GM19467 (cell line): ENCODE results near the gene HEXA.

Experiments
- ATAC-seq: cut with Tn5 transposase; IDR thresholded peaks from one replicate; pipeline ENCODE4 v1.9.1; 2021; ENCODE audit warnings: mild to moderate bottlenecking, moderate library complexity; ENCODE audit not compliant: unreplicated experiment

Gene HEXA

DNA sequence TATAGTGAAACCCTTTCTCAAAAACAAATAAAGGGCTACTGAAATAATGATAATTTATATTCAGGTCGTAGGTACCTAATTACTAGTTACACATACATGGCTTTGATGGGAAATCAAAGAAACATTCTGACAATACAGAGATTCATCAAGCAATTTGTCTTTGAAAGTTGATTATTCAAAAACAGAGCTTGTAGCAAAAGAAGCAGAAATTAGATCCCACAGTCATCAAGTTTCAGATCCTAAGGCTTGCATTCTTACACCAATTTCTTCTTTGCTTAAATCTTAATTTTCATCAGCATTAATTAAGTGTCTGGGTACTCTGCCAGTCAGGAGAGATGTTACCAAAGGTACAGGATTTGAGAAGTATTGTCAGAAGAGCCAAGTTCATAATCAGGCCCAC lies 1.5 kb upstream of the HEXA start:
- no peak for ATAC-seq

DNA sequence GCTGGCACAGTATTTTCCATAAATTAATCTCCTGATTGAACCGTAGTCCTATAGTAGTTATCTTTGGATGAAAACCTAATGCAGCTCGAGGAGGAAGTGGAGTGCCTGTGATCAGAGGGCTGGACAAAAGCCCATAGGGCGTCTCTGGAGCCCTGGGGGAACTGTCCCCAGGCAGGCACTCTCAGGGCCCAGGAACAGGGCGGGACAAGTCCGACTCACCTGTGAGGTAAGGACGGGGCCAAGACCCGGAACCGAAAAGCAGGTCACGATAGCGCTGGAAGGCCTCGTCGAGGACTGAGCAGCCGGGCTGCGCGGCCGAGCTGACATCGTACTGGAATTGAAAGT lies 341 bp downstream of the HEXA start:
- ATAC-seq = peak; percentile 30

DNA sequence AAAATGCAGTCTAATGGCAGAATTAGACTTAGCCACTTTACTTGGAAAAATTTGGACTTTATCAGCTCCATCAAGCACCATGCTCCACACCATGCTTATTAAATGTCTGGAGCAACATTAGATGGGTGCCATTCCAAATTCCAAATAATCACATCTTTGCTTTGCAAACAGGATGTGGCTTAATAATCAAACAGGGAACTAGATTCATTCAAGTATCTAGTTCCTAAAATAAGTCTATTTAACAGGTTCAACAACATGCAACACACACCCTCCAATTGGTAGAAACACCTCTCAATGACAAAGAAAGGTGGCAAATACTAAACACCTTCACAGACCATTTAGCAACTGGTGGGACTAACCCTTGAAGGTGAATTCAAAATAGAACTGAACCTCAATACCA lies 3.5 kb downstream of the HEXA start:
- ATAC-seq = no peak

DNA sequence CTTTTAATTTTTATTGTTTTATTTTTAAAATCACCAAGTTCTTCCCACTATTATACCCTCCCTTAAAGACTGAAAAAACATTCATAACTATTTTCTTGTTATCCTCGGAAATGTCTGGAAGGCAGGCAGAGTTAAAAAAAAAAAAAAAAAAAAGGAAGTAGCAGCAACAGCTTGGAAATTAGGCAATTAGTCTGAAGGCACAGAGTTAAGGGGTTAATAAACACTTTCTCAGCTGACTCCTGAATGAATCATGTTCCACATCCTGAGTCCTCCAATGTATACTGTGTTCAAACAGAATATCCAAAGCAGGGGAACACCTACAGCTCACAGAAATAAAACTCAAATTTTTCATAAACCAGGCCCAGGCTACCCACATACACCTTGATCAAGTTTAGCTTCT lies 5.8 kb downstream of the HEXA start:
- no peak for ATAC-seq

DNA sequence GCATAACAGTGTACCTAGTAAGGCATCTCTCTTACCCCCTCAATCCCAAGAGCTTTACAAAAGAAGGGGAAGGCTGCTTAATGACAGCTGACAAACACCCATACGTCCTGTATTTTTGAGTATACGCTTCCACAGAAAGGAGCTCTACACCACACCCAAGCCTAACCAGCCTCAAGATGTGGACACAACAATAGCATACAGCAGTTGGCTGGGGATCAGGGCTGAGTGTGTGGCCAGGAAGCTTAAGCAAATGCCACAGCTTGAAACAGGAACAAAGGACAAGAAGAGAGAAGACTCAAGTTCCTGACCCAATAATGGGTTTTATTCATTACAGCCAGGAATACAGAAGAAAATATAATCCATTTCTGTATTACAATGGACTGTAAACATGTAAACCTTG lies 6.9 kb downstream of the HEXA start:
- ATAC-seq = no peak

DNA sequence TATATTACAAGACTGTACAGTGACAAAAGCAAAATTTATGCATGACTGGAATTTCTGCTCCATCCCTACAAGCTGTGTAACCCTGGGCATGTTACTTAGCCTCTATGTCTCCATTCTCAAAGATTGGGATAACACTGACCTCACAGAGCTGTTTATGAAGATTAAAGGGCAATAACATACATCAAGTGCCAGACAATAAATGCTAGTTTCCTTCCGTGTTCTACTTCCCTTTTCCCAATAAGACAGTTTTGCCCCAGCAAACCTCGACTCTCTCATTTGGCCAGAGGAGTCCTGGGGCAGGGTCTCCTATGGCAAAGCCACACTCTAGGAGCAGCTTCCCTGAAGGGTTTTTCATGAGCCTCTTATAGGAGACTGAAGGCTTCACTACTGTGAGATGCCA lies 7.5 kb downstream of the HEXA start:
- ATAC-seq = no peak

DNA sequence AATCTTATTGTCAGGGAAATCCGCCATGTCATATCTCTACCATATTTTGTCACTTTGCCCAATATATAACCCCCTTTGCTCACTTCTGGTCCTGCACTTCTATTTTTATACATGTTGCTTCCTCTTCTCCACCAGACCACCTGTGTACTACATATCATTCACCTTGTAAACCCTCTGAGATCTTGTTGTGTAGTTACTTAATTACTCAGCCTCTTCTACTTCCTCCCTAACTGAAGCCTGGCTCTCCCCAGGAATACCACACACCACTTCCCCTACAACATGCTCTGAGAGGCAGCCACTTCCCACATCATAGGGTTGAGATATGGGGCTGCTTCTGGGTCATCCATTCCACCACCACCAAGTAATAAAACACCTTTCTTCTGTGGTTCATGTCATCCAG lies 10.0 kb downstream of the HEXA start:
- peak; percentile 85 for ATAC-seq

DNA sequence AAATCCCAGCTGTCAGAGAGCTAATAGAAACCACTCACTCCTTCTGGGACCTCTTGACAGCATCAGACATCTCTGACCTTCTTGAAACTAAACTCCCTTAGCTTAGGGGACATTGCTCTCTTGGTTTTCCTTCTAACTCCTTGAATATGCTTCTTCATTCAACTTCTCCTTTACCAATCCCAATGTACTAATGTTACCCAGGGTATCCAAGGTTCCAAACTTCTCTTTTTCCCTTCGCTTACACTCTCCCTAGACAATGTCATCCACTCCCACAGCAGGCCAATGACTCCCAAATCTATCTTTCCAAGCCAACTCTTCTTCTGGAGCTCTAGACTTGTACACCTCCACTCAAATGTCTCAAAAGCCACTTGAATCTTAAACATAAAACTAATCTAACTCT lies 14.6 kb downstream of the HEXA start:
- ATAC-seq = no peak

DNA sequence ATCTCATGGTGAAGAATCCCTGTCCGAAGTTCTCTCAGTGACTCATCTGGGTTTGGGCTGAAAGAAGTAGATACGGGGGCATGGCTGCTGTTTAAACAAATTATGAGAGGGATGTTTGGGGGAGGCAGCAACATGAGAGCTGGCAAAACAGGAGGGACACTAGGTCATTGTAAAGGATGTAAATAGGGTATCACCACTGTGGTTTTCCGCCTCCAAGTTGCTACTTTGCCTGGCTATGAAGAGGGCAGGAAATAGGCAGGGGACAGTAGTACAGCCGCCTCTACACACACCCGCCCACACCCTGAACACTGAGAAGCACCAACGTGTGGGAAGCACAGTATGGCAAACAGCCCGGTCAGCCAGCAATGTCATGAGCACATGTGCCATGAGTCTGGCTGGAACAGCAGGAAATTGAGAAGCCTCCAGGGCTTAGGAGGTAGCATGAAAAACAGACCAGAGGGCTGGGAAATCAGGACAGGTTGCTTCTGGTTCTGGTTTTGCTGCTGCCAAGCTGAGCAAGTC lies 17.1 kb downstream of the HEXA start:
- no peak for ATAC-seq

DNA sequence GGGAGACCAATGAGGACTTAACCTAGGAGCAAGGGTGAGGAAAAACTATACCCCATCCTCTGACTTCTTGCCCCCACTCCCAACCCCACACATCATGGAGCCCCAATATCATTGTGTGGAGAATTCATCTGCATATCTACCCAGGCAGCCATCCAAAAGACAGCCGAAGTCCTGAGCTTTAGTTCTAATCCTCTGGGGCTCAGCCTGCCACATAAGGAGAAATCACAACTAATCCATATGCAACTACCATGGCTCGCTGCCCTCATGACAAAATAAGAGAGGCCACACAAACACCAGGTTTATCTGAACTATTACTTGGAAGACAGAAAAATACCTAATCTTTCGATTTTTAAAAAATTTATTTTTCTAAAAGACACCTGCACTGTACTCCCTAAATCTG lies 17.7 kb downstream of the HEXA start:
- ATAC-seq = no peak

DNA sequence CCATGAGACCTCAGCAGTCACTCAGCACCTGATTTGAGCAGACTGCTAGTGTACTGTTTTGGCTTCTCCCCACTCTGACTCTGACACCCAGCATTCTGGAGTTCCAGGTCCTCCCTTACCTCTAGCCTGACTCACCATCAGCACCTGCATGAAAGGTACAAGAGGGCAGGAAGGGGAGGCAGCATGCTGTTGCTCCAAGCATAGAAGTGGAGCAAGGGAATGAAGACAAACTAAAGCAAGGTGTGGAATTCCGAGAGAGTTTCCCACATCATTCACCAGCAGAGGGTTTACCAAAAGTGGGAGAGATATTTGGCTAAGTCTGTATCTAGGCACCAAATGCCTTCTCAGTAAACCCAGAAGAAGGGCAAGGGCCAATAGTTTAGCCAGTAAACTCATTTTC lies 21.3 kb downstream of the HEXA start:
- ATAC-seq = no peak

DNA sequence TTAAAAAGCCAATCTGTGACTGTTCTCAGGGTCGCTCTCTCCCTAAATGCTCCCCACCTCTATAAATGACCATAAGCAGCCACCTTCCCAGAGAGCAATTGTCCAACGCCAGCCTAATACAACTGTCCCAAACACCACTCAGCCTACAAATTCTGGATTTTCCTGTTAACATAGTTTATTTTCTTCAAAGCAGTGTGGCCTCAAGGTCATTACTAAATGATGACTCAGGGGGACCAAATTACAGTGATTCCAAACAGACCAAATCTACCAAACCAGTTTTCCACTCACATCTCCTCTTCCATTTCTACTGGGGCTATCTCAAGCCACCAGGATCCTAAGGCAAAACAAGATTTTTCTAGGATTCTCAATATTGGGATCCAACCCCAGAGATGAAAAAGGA lies 22.5 kb downstream of the HEXA start:
- no peak for ATAC-seq

DNA sequence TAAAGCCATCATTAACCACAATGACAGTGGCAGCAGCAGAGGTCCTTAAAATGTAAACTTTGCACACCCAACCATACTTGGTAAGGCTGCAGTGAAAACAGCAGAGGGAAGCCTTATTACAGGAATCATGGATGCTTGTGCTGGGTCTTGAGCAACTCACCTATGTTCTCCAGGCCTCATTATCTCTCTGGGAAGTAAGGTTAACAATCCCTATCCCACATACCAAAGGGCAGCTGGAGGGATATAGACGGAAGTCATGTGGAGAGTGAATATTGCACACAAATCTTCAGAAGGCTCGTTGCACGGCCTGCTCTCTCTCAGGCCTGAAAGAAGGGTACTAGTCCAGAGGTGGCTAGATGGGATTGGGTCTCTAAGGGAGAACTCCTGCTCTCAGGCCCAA lies 30.0 kb downstream of the HEXA start:
- no peak for ATAC-seq

DNA sequence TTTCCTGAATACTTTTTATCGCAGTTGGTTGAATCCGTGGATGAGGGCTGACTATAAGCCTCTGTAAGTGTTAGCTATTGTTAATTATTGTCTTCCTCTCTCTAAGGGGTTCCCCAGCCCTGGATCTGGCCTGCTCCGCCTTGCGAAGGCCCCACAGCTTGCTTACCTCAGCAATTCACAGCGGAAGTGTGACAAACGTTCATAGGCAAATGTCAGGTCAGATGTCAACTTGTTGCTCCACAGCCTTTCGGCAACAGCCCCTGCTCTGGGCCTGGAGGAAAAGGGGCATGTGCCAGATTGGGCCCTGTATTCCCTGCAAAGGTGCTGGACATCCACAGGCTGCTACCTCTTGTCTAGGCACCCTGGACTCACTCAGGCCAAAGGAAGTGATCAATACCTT lies 30.5 kb downstream of the HEXA start:
- ATAC-seq = no peak

DNA sequence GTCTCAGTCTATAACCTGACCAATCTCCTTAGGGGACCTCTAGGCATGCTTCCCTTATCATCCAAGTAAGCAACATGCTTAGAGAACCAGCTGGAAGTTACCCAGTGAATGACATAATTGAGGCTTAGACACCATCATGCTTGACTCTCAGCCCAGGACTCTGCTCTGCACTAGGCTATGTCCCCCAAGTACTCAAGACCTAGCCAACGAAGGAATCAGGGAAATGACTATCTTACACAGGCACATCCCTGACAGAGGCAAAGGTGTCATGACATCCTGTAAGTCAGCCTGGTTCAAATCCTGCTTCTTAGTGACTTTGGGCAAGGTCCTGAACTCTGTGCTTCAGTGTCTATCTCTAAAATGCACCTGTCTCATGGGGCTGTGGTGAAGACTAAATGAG lies 31.2 kb downstream of the HEXA start:
- ATAC-seq = no peak

DNA sequence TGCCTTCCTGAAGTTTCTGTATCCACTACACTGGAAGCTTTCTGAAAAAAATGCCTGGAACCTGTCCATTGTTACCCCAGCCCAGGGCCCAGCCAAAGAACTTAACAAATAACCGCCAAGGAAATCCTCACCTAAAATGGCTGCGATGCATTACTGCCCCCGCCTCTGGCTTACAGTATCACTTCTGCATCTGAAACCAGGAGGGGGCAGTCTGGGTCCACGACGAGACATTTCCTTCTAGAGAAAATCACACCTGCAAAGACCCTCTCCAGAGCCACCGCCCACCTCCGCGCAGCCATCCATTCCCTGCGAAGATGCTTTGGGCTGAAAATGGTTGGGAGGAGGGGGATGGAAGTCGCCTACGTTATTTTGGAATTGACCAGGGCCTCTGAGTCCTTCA lies 33.4 kb downstream of the HEXA start:
- no peak for ATAC-seq

DNA sequence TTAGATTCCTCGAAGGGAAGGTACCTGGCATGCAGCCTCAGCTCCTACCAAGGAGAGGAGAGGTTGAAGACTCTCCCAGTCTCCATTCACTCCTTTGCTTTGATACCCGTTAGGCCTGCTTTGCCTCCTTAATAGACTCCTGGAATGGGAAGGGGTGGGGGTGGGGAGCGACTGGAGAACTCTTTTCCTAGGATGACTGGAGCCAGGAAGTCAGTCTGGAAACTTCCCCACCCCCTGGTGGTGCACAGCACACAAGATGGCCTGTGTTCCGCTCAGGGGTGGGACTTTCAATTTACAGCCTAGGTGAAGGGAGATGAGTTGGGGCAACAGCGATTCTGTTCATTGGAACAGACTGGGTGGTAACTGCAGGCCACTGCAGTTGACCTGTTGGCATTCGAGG lies 34.5 kb downstream of the HEXA start:
- no peak for ATAC-seq

DNA sequence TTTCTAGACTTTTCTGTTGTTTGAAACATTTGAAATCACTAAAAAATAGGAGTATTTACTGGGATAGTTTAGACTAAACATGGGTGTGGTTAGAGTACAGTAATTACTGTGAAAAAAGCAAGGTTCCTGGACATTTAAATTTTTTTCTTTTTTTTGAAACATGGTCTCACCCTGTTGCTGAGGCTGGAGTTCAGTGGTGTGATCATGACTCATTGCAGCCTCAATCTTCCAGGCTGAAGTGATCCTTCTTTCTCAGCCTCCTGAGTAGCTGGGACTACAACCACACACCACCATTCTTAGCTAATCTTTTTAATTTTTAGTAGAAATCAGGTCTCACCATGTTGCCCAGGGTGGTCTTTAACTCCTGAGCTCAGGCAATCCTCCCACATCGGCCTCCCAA lies 35.4 kb downstream of the HEXA start:
- ATAC-seq = no peak

DNA sequence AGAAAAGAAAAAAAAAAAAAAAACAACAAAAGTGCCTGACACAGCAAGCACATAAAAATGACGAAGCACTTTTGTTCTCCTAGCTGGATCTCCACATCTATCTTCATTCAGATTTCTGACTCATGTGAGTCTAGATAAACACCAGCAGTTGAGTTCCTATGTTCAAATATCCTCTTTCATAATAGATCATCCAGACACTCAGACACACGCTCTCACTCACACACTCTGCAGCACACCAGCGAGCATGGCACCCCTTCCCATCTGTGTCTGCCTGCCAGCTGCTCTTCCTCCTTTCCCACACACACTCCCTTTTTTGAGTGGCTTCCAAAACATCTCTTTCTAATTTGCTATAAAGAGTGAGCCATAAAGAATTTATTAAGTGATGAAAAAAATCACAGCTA lies 36.0 kb downstream of the HEXA start:
- no peak for ATAC-seq

DNA sequence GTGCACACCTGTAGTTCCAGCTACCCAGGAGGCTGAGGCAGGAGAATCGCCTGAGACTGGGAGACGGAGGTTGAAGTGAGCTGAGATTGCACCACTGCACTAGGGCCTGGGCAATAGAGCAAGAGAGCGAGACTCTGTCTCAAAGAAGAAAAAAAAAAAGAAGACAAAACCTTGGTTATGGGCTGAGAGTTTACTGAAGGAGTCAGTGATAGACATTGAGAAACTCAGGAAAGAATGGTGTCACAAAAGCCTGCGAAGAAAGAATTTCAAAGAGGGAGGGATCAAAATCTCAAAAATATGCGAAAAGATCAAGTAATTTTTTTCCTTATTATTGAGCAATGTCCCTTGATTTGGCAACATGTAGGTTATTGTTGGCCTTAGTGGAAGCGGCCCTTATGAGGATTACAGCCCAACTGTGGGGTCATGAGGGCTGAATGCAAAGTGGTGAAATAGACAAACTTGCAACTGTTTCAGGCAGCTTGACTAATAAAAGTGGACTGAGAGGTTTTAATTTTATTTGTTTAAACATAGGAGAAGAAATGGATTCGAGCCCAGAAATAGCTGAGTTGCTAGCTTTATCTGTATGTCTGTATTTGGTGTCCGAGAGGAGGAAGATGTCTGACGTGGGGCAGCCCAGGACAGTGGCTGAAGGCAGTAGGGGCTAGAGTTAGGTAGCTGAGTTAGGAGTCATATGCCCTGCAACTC lies 37.0 kb downstream of the HEXA start:
- no peak for ATAC-seq

DNA sequence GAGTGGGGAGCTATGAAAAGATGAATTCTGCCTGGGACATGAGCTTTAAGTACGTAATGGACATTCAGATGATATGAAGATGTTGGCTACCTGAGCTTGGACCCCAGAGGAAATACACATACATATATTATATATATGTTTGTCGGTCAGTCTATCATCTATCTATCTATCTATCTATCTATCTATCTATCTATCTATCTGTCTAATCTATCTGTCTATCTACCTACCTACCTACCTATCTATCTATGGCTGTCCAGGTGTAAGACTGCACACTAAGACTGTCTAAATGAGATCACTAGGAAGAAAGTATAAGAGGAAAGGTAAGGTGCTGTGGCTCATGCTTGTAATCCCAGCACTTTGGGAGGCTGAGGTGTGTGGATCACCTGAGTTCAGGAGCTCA lies 37.7 kb downstream of the HEXA start:
- no peak for ATAC-seq

DNA sequence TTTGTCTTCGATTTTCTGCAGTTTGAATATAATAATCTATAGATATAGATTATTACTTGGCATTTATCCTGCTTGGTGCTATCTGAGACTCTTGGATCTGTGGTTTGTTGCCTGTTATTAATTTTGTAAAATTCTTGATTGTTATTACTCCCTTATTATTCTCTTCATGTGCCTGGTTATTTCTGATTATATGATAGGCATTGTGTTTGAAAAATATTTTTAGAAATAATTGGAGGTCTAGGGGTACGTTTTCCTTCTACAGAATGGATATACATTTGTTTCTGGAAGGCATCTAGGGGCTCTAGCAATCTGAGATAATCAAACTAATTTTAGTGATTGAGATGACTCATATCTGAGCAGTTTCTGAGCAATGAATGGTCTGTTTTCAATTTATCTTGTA lies 41.0 kb downstream of the HEXA start:
- ATAC-seq = no peak

DNA sequence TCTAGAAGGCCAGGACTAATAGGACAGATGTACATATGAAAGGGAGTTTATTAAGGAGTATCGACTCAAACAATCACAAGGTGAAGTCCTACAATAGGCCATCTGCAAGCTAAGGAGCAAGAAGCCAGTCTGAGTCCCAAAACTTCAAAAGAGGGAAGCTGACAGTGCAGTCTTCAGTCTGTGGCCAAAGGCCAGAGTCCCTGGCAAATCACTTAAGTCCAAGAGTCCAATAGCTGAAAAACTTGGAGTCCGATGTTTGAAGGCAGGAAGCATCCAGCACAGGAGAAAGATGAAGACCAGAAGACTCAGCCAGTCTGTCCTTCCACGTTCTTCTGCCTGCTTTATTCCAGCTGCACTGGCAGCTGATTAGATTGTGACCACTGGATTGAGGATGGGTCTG lies 44.8 kb downstream of the HEXA start:
- no peak for ATAC-seq
